ENCODE measurements around the gene MCL1.

MCL1 gene

DNA sequence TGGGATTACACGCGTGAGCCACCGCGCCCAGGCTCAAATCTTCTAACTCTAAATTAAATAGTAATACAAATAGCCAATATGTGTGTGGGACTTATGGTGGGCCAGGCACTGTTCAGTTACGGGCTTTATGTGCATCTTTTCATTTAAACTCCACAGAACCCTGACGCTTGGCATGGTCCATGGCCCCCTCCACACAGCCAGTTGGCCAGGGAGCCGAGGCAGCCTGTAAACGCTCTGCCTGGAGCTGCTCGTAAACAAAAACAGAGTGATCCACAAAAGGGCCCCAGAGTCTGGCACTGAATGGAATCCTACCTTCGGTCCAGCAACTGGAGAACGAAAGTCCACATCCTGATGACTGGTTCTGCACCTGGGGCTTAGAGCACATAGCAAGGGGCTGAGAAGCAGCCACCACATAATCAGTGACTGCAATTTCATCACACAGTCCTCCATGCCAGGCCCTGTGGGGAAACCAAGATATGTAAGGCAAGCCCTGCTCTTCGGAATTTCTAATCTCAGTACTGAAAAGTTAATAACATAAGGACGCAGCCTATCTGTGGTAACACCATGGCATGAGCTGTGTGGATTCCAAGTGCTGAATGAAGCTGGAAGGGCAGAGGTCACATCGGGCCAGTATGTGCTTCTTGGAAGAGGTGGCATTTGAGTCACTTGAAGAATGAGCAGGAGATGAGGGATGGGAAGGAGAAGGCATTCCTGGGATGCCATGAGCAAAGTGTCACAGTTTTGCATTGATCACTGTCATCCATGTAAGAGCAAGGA, 43.7 kb downstream of the MCL1 start:
- no peak for DNase-seq

DNA sequence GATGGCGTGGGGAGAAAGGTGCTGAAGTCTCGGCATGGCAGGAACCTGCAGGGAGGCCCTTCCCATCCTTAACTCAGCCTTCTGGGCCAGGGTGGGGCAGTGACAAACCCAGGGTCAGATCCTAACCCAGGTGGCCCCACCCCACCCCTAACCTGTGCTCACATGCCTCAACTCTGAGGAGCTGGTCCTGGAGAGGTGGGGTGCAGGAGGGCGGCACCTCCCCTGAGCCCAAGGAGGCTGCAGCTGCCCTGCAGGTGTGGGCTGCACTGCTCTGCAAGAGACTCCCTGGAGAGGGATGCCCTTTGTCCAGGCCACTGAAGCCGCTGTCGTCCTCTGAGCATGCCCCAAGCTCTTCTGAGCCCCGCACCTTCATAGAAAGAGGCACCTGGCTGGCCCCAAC, 45.4 kb downstream of the MCL1 start:
- DNase-seq, result no peak

DNA sequence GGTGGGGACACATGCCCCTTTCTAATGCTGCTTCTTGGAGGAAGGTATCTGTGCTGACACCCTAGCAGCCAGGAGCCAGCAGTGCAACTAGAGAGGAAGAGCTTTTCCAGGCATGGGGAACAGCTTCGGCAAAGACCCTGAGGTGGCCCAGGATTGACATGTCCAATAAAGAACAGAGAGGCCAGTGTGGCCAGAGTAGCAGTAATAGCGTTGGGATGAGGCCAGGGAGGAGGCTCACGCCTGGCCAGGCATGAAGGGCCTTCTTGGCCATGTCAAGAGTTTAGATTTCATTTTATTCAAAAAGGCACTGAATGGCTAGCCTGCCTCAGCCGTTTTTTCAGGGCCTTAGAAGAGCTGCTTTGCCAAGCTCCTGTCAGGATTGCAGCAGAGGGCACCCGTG, 46.5 kb downstream of the MCL1 start:
- DNase-seq, result no peak

DNA sequence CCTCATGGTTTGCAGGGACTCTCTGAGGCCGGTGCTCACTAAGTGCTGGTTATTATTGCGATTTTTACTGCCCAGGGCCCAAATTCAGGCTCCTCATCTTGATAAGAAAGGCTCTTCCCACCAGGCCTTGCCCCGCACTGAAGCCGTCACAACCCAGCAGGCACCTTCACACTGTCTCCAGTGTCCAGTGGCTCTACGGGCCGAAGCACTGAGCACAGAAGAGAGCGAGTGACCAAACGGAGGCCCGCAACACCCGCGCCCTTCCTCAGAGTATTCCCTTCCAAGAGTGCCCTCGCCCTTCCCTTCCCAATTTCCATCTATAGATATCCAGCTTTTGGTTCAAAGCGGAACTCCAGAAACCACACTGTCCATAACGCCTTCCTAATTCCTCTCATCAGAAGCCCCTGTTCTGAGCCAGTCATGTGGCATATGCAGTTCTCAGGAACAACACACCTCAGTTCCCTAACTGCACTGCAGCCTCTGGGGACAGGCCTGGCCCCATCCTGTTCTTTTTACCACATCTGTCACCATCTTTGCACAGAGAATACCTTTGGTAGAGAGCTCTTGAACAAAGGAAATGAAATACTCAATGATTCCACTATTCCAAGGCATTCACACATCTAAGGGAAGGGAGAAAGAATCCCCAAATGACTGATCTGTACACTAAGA, 48.8 kb downstream of the MCL1 start:
- DNase-seq, result no peak

DNA sequence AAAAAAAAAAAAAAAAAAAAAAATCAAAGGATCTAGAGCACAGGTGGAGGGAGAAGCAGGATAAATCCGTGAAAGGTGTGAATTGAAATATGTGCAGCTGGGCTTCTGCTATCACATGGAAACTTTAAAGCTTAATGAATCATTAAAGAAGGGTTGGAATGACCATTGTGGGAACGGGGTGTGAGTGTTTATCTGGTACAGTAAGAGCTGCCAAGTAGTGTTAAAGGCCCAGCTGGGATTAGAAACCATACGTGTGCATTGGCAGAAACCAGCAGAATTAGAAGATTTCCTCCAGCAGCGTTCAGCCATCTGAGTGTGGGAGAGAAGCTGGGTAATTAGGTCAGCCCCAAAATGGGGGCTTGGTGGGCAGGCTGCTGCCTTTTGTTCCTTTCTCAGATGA, 50.4 kb downstream of the MCL1 start:
- no peak for DNase-seq

DNA sequence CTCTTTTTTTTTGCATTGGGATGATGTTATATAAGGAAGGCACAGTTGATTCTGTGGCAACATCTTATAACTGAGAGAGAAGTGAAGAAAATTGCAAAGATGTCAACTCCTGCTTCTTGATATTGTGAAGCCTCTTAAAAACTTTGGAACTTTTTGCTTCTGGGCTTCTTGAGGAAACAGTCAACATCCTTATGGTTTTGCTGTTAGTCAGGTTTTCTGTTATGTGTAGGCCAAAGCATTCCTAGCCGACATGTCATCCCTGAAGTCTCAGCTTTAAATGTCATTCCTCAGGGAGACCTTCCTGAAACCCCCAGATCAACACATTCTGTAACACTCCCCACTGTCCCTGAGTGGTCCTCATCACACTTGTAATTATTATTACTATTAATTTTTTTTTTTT, 51.2 kb downstream of the MCL1 start:
- DNase-seq, result no peak

DNA sequence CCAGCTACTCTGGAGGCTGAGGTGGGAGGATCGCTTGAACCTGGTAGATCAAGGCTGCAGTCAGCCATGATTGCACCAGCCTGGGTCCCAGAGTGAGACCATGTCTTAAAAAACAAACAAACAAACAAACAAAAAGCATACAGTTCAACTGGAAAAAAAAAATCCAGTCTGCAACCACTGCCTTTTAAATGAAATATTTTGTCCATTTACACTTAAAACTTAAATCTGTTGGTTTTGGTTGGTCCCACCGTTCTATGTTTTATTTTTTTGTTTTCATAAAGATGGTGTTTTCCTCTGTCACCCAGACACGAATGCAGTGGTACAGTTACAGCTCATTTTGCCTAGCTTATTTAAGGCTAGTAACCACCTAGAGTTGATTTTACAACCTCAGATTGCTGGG, 54.1 kb downstream of the MCL1 start:
- DNase-seq, result no peak
